Activated CD4-positive, CD25-positive, alpha-beta regulatory T cell (primary cell): ENCODE data around the gene GMPPA.

ENCODE experiments used
- DNase-seq, 4 experiments: peaks; one replicate each; lab custom pipeline; 2025; lab: John Stamatoyannopoulos, UW

GMPPA gene

GRCh38 chr2:219498280-219499057 is at the start of gene GMPPA:
TSS of gene GMPPA (plus strand) at chr2:219498891. CDS start at chr2:219499976, 1,085 bp downstream.
- peak; percentile 77 to 86 (median 80) for DNase-seq

- no peak for DNase-seq
These were observed 49.1 kb upstream of the GMPPA start for GRCh38 chr2:219449609-219450008.

GRCh38 chr2:219451661-219452360 is 46.9 kb upstream of the GMPPA start:
- no peak for DNase-seq

- DNase-seq = no peak
These were observed 46.1 kb upstream of the GMPPA start for GRCh38 chr2:219452361-219453317.

GRCh38 chr2:219453671-219454590 is 44.8 kb upstream of the GMPPA start:
- DNase-seq = no peak

GRCh38 chr2:219455581-219455980 is 43.1 kb upstream of the GMPPA start:
- DNase-seq = no peak

GRCh38 chr2:219457784-219458369 is 40.8 kb upstream of the GMPPA start:
- DNase-seq = no peak

GRCh38 chr2:219458996-219459395 is 39.7 kb upstream of the GMPPA start:
- DNase-seq = no peak

- DNase-seq = peak in 2 of 4 experiments; percentile 6 to 21
These were observed 39.0 kb upstream of the GMPPA start for GRCh38 chr2:219459460-219460311.

- no peak for DNase-seq
These were observed 38.2 kb upstream of the GMPPA start for GRCh38 chr2:219460424-219460926.

- no peak for DNase-seq
These were observed 37.6 kb upstream of the GMPPA start for GRCh38 chr2:219461047-219461514.

GRCh38 chr2:219461669-219462068 is 37.0 kb upstream of the GMPPA start:
- DNase-seq = no peak

- DNase-seq = no peak
These were observed 36.3 kb upstream of the GMPPA start for GRCh38 chr2:219462349-219462748.

- no peak for DNase-seq
These were observed 34.2 kb upstream of the GMPPA start for GRCh38 chr2:219464286-219465032.

GRCh38 chr2:219465659-219466561 is 32.8 kb upstream of the GMPPA start:
- no peak for DNase-seq

GRCh38 chr2:219466816-219467735 is 31.6 kb upstream of the GMPPA start:
- DNase-seq = no peak

- no peak for DNase-seq
These were observed 31.0 kb upstream of the GMPPA start for GRCh38 chr2:219467736-219468075.
